Bronchial epithelial cell (primary cell): Measurements from ENCODE around the gene NOTCH3. TPM values are rescaled to one million over a fixed set of nuclear protein-coding genes. Genes with fewer than 3 reads are reported as not detected.

ENCODE experiments used
- DNase-seq: peaks from one replicate; pipeline ENCODE4 v3.0.0-alpha.2; 2010; ENCODE audit warnings: low read depth
- FAIRE-seq: peaks from 2 replicates; lab custom pipeline; 2011; peaks lifted over from hg19 to GRCh38; lab: Jason Lieb, UNC
- H3K27me3 ChIP-seq: 2 replicates; pipeline ENCODE4 v1.5.1; 2011; ENCODE audit warnings: low read length; ENCODE audit not compliant: control insufficient read depth, insufficient read depth
- H3K36me3 ChIP-seq: 2 replicates; pipeline ENCODE4 v1.5.1; 2011; ENCODE audit warnings: low read length; ENCODE audit not compliant: control insufficient read depth, insufficient read depth
- H3K4me3 ChIP-seq: 2 replicates; pipeline ENCODE4 v1.5.1; 2011; ENCODE audit warnings: mild to moderate bottlenecking, low read depth, low read length, control low read depth
- total RNA-seq: library from RNA; depleted of rRNA; stranded (reverse); fragments of >200 nt; gene quantifications from 2 replicates; pipeline ENCODE4 v1.2.1, GENCODE V29; 2014
- TF ChIP-seq, protein P1 (sequence below): IDR thresholded peaks from 2 replicates; pipeline ENCODE4 v1.5.1; 2011; ENCODE audit warnings: mild to moderate bottlenecking, moderate library complexity, low read length, control low read depth, inconsistent platforms; ENCODE audit not compliant: insufficient read depth, severe bottlenecking

Gene NOTCH3
- total RNA-seq, 1 donor from 2014 or later = 53.2 TPM

DNA sequence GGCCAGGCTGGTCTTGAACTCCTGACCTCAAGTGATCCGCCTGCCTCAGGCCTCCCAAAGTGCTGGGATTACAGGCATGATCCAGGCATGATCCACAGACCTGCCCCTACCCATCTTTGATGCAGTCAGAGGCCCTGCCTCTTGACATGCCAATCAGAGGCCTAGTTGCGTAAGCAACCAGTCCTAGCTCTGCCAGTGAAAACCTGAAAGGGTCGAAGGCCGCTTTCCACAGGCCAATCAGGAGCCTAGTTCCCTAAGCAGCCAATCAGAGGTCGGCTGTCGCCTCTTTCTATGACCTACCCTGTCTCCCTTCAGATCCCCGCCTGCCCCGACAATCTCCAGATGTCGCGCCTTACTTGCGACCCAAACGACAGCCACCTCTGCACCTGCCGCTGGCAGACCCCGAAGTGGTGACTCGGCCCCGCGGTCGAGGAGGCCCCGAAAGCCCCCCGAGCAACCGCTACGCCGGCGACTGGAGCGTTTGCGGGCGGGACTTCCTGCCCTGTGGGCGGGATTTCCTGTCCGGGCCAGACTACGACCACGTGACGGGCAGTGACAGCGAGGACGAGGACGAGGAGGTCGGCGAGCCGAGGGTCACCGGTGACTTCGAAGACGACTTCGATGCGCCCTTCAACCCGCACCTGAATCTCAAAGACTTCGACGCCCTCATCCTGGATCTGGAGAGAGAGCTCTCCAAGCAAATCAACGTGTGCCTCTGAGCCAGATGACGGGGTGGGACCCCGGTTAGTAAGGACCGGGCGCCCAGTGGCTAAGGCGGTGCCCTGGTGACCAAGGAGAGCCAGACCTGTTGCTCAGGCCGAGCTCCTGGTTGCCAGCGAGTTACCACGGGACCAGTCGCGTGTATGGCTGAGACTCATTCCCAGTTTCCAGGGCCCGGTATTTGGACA lies 87.3 kb downstream of the NOTCH3 start:
- DNase-seq (no peak), FAIRE-seq (no peak)
- TF ChIP-seq, protein P1, sequence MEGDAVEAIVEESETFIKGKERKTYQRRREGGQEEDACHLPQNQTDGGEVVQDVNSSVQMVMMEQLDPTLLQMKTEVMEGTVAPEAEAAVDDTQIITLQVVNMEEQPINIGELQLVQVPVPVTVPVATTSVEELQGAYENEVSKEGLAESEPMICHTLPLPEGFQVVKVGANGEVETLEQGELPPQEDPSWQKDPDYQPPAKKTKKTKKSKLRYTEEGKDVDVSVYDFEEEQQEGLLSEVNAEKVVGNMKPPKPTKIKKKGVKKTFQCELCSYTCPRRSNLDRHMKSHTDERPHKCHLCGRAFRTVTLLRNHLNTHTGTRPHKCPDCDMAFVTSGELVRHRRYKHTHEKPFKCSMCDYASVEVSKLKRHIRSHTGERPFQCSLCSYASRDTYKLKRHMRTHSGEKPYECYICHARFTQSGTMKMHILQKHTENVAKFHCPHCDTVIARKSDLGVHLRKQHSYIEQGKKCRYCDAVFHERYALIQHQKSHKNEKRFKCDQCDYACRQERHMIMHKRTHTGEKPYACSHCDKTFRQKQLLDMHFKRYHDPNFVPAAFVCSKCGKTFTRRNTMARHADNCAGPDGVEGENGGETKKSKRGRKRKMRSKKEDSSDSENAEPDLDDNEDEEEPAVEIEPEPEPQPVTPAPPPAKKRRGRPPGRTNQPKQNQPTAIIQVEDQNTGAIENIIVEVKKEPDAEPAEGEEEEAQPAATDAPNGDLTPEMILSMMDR = no peak
- H3K27me3 ChIP-seq = no peaks in the 10 kb centered on the region
- no peak overlapping the region for H3K4me3 ChIP-seq
- H3K36me3 ChIP-seq = peaks cover 13% of the 10 kb centered on the region

DNA sequence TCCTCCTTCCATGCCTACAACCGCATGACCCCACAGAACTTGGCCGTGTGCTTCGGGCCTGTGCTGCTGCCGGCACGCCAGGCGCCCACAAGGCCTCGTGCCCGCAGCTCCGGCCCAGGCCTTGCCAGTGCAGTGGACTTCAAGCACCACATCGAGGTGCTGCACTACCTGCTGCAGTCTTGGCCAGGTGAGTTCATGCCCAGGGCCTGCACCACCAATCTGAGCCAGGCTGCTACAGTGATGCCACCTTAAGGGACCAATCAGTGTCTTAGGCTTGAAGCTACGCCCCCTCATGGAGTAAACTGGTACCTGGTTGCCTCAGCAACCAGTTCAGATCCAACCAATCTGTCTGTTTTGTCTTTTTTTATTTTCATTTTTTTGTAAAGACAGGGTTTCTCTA lies 88.4 kb downstream of the NOTCH3 start:
- TF ChIP-seq, protein P1 = no peak
- peak; percentile 42 for DNase-seq
- Histone ChIP-seq H3K4me3 (no peak overlapping the region), H3K36me3 (peaks cover 10% of the 10 kb centered on the region), H3K27me3 (no peaks in the 10 kb centered on the region)
- FAIRE-seq = no peak

DNA sequence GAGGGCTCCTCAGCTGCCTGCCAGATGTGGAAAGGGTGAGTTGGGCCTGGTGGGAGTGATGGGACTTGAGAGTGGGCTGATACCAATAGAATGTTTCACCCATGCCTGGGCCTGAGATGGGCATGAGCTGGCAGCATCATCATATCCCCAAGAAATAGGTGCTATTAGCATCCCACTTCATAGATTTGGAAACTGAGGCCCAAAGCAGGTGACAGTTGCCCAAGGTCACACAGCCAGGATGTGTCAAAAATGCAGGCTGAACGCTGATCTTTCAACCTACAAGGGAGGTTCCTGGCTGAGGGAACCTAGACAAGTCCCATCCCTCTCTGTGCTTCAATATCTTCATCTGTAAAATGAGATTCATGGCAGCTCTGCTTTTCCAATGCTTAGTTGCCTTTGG lies 89.0 kb downstream of the NOTCH3 start:
- no peak for DNase-seq
- Histone ChIP-seq H3K36me3 (peaks cover 7% of the 10 kb centered on the region), H3K27me3 (no peaks in the 10 kb centered on the region), H3K4me3 (no peak overlapping the region)
- FAIRE-seq = no peak
- TF ChIP-seq, protein P1 = no peak

DNA sequence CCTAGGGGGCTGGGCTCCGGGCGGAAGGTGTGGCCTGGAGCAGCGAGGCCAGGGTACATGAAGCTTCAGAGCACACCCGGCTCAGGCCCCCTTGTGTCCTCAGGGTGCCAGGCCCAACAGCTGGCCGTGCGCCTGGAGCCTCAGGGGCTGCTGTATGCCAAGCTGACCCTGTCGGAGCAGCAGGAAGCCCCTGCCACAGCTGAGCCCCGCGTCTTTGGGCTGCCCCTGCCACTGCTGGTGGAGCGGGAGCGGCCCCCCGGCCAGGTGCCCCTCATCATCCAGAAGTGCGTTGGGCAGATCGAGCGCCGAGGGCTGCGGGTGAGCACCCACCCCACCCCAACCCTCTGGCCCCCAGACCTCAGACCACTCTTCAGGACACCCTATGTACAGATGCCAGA lies 90.4 kb downstream of the NOTCH3 start:
- DNase-seq (no peak), FAIRE-seq (no peak)
- Histone ChIP-seq H3K4me3 (no peak overlapping the region), H3K36me3 (peaks cover 4% of the 10 kb centered on the region), H3K27me3 (no peaks in the 10 kb centered on the region)
- TF ChIP-seq, protein P1 = no peak

DNA sequence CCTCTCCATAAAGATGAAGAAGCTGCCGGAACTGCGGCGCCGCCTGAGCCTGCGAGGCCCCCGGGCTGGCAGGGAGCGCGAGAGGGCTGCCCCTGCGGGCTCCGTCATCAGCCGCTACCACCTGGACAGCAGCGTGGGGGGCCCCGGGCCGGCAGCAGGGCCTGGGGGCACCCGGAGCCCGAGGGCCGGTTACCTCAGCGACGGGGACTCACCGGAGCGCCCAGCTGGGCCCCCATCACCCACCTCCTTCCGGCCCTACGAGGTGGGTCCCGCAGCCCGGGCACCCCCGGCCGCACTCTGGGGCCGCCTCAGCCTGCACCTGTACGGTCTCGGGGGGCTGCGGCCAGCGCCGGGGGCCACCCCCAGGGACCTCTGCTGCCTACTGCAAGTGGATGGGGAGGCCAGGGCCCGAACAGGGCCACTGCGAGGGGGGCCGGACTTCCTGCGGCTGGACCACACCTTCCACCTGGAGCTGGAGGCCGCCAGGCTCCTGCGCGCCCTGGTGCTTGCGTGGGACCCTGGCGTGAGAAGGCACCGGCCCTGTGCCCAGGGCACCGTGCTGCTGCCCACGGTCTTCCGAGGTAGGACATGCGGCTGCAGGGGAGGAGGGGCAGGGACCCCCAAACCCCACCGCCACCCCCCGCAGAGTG lies 90.9 kb downstream of the NOTCH3 start:
- TF ChIP-seq, protein P1 = no peak
- Histone ChIP-seq H3K27me3 (no peaks in the 10 kb centered on the region), H3K4me3 (no peak overlapping the region), H3K36me3 (peaks cover 2% of the 10 kb centered on the region)
- DNase-seq (no peak), FAIRE-seq (no peak)

Other genes starting within 250 kb of the NOTCH3 start
- gene SLC1A6, start 221.1 kb downstream of the NOTCH3 start, total RNA-seq = not detected in 2 replicates
- not detected in 2 replicates for gene CASP14, start 151.5 kb downstream of the NOTCH3 start, total RNA-seq
- gene OR1I1, start 118.8 kb downstream of the NOTCH3 start, total RNA-seq = not detected in 2 replicates
- gene SYDE1, start 93.6 kb downstream of the NOTCH3 start, total RNA-seq = 0.53 and 0.64 TPM in 2 replicates
- 0.53 and 1.2 TPM in 2 replicates for gene EPHX3, start 31.5 kb upstream of the NOTCH3 start, total RNA-seq
- 12.1 and 15.4 TPM in 2 replicates for gene BRD4, start 131.5 kb upstream of the NOTCH3 start, total RNA-seq
- 16.8 TPM in 2 replicates for gene AKAP8, start 178.8 kb upstream of the NOTCH3 start, total RNA-seq
- 75.3 and 78.9 TPM in 2 replicates for gene AKAP8L, start 218.0 kb upstream of the NOTCH3 start, total RNA-seq
- 2.4 and 4.2 TPM in 2 replicates for gene WIZ, start 249.0 kb upstream of the NOTCH3 start, total RNA-seq